A549 (cell line): ENCODE data around the gene ARHGAP32. TPM values are rescaled to one million over a fixed set of nuclear protein-coding genes. Genes with fewer than 3 reads are reported as not detected.

Experiments used
- ATAC-seq, 2 experiments: fragments of 200-7000 bp in 1 of 2; fragments of >200 bp in 1 of 2; cut with Nextera tagmentation in 1 of 2; cut with Tn5 transposase in 1 of 2; 3 replicates each; pipeline versions ENCODE4 v1.8.0 to v1.9.1; 2018 to 2020; ENCODE audit warnings: mild to moderate bottlenecking in 1 of 2, moderate library complexity in 1 of 2
- CTCF ChIA-PET: fragments of 300-600 bp; sonication (Branson Sonifier 250); formaldehyde crosslinking; extraction: SDS; loops from one replicate; lab custom pipeline; 2021; ENCODE audit warnings: antibody characterized with exemption, inconsistent platforms; lab: Yijun Ruan, JAX
- POLR2A ChIA-PET: fragments of 350-600 bp; formaldehyde crosslinking; extraction: SDS; loops from one replicate; lab custom pipeline; 2021; ENCODE audit warnings: antibody characterized with exemption, inconsistent platforms; lab: Yijun Ruan, JAX
- DNase-seq, 2 experiments: peaks; one replicate each; pipeline versions ENCODE4 v3.0.0 to v3.0.0-alpha.2; 2011 to 2016; ENCODE audit warnings: low read depth in 1 of 2, low spot score in 1 of 2
- FAIRE-seq: peaks from 2 replicates; lab custom pipeline; 2011; peaks lifted over from hg19 to GRCh38; lab: Jason Lieb, UNC
- H3K27ac ChIP-seq, 2 experiments: fragments of >200 bp; sonication (Bioruptor Twin); formaldehyde crosslinking; 3 replicates each; pipeline ENCODE4 v1.5.1; 2016 to 2017
- H3K4me1 ChIP-seq: fragments of >200 bp; sonication (Bioruptor Twin); formaldehyde crosslinking; 3 replicates; pipeline ENCODE4 v1.6.1; 2016
- H3K4me2 ChIP-seq: fragments of >200 bp; sonication (Bioruptor Twin); formaldehyde crosslinking; 3 replicates; pipeline ENCODE4 v1.6.1; 2016
- H3K4me3 ChIP-seq: fragments of >200 bp; sonication (Bioruptor Twin); formaldehyde crosslinking; 3 replicates; pipeline ENCODE4 v1.5.1; 2016
- H3K9me3 ChIP-seq: fragments of >200 bp; sonication (Bioruptor Twin); formaldehyde crosslinking; 3 replicates; pipeline ENCODE4 v1.6.1; 2016
- BCL3 ChIP-seq: fragments of >200 bp; sonication (Bioruptor Twin); formaldehyde crosslinking; IDR thresholded peaks from 3 replicates; pipeline ENCODE4 v1.6.1; 2016
- CBX2 ChIP-seq: fragments of 200-600 bp; sonication (generic); IDR thresholded peaks from 2 replicates; pipeline ENCODE4 v1.6.1; 2016; ENCODE audit warnings: low read depth, mild to moderate bottlenecking, borderline replicate concordance
- CBX8 ChIP-seq: fragments of 200-600 bp; sonication (generic); IDR thresholded peaks from 2 replicates; pipeline ENCODE4 v1.6.1; 2016
- CEBPB ChIP-seq, 2 experiments: fragments of >200 bp in 1 of 2; sonication (Bioruptor Twin) in 1 of 2; formaldehyde crosslinking in 1 of 2; IDR thresholded peaks; 2 replicates each; pipeline ENCODE4 v1.6.1; 2012 to 2016
- CHD4 ChIP-seq: fragments of 200-600 bp; sonication (generic); IDR thresholded peaks from 2 replicates; pipeline ENCODE4 v1.6.1; 2016; ENCODE audit warnings: antibody characterized with exemption, mild to moderate bottlenecking, borderline replicate concordance
- EHMT2 ChIP-seq: fragments of 200-600 bp; sonication (generic); IDR thresholded peaks from 2 replicates; pipeline ENCODE4 v1.6.1; 2016; ENCODE audit warnings: antibody characterized with exemption, low read depth, mild to moderate bottlenecking, moderate library complexity
- FOSB ChIP-seq: fragments of 250-450 bp; sonication (Bioruptor Pico); IDR thresholded peaks from 2 replicates; pipeline ENCODE4 v1.5.0; 2020; ENCODE audit warnings: mild to moderate bottlenecking, moderate library complexity
- GATA3 ChIP-seq: IDR thresholded peaks from 2 replicates; pipeline ENCODE4 v1.6.1; 2012; ENCODE audit warnings: borderline replicate concordance
- HEYL ChIP-seq: fragments of 250-450 bp; sonication (Bioruptor Pico); IDR thresholded peaks from 2 replicates; pipeline ENCODE4 v1.8.0; 2021; ENCODE audit warnings: mild to moderate bottlenecking, moderate library complexity
- HOXA7 ChIP-seq: fragments of 250-450 bp; sonication (Bioruptor Pico); IDR thresholded peaks from 2 replicates; pipeline ENCODE4 v1.5.0; 2020; ENCODE audit warnings: mild to moderate bottlenecking, moderate library complexity
- HOXB13 ChIP-seq: fragments of 250-450 bp; sonication (Bioruptor Pico); IDR thresholded peaks from 2 replicates; pipeline ENCODE4 v1.5.0; 2020; ENCODE audit warnings: low read depth, mild to moderate bottlenecking, moderate library complexity
- HOXB5 ChIP-seq: fragments of 250-450 bp; sonication (Bioruptor Pico); IDR thresholded peaks from 2 replicates; pipeline ENCODE4 v1.5.0; 2020; ENCODE audit warnings: mild to moderate bottlenecking, moderate library complexity
- JUNB ChIP-seq: fragments of >200 bp; sonication (Bioruptor Twin); formaldehyde crosslinking; IDR thresholded peaks from 2 replicates; pipeline ENCODE4 v1.6.1; 2016
- MAFK ChIP-seq: fragments of 450-650 bp; IDR thresholded peaks from 2 replicates; pipeline ENCODE4 v1.6.1; 2014; ENCODE audit not compliant: partially characterized antibody
- MYC ChIP-seq: IDR thresholded peaks from 2 replicates; pipeline ENCODE4 v1.6.1; 2012; ENCODE audit warnings: mild to moderate bottlenecking, inconsistent platforms, low read length, improper control_type of control experiment, borderline replicate concordance
- NFE2L2 ChIP-seq: fragments of 150-350 bp; conservative IDR thresholded peaks from 2 replicates; pipeline ENCODE4 v1.6.1; 2014; ENCODE audit warnings: low read length
- NPAS2 ChIP-seq: fragments of 250-450 bp; sonication (Bioruptor Pico); IDR thresholded peaks from 2 replicates; pipeline ENCODE4 v1.8.0; 2022; ENCODE audit warnings: mild to moderate bottlenecking, moderate library complexity, borderline replicate concordance
- PHF8 ChIP-seq: fragments of 200-600 bp; sonication (generic); IDR thresholded peaks from 2 replicates; pipeline ENCODE4 v1.6.1; 2016; ENCODE audit warnings: low read depth, mild to moderate bottlenecking, antibody characterized with exemption, moderate library complexity, borderline replicate concordance
- POLR2AphosphoS2 ChIP-seq: conservative IDR thresholded peaks from 2 replicates; pipeline ENCODE4 v1.6.1; 2012; ENCODE audit warnings: low read length, improper control_type of control experiment, inconsistent platforms
- RARB ChIP-seq: fragments of 250-450 bp; sonication (Bioruptor Pico); IDR thresholded peaks from 2 replicates; pipeline ENCODE4 v1.8.0; 2021; ENCODE audit warnings: mild to moderate bottlenecking, moderate library complexity
- RCOR1 ChIP-seq: fragments of 150-350 bp; IDR thresholded peaks from 2 replicates; pipeline ENCODE4 v1.6.1; 2014; ENCODE audit warnings: antibody characterized with exemption, low read length, low read depth
- RFX5 ChIP-seq: fragments of 450-650 bp; IDR thresholded peaks from 2 replicates; pipeline ENCODE4 v1.7.1; 2014; ENCODE audit warnings: antibody characterized with exemption, mild to moderate bottlenecking, moderate library complexity
- TP53 ChIP-seq: fragments of 250-450 bp; sonication (Bioruptor Pico); IDR thresholded peaks from 2 replicates; pipeline ENCODE4 v1.5.0; 2021; ENCODE audit warnings: mild to moderate bottlenecking, moderate library complexity
- ZC3H11A ChIP-seq: fragments of 450-650 bp; IDR thresholded peaks from 2 replicates; pipeline ENCODE4 v1.6.1; 2014; ENCODE audit warnings: antibody characterized with exemption, mild to moderate bottlenecking
- ZFP36 ChIP-seq: fragments of 450-650 bp; IDR thresholded peaks from 2 replicates; pipeline ENCODE4 v1.6.1; 2014; ENCODE audit warnings: borderline replicate concordance; ENCODE audit not compliant: partially characterized antibody
- WGBS: methylation state at CpG from one replicate; pipeline ENCODE4 v1.1.6; 2017; ENCODE audit errors: missing lambda C conversion rate; 5-methylcytosine and 5-hydroxymethylcytosine counted together
- polyA plus RNA-seq, 4 experiments: library from polyadenylated mRNA; depleted of rRNA in 3 of 4; stranded (reverse); fragments of >200 nt; fragmentation: RNase III in 1 of 4; extraction: RNeasy Plus Mini Kit Qiagen cat#74134 plus additional on column Dnase treatment in 1 of 4; gene quantifications; 2 replicates in 3 of 4; 3 replicates in 1 of 4; pipeline ENCODE4 v1.2.3, GENCODE V29; 2011 to 2017
- TF ChIP-seq, protein P1 (sequence below): IDR thresholded peaks from 2 replicates; pipeline ENCODE4 v1.6.1; 2012; ENCODE audit warnings: low read depth, borderline replicate concordance
- TF ChIP-seq, protein P2 (sequence below): fragments of 250-450 bp; sonication (Bioruptor Pico); IDR thresholded peaks from 2 replicates; pipeline ENCODE4 v1.5.0; 2021; ENCODE audit warnings: mild to moderate bottlenecking, moderate library complexity, borderline replicate concordance

ARHGAP32 gene
- polyA plus RNA-seq, 2 of the 4 experiments (the other 2 are of a cell fraction) = 4.4 to 9.0 TPM

DNA sequence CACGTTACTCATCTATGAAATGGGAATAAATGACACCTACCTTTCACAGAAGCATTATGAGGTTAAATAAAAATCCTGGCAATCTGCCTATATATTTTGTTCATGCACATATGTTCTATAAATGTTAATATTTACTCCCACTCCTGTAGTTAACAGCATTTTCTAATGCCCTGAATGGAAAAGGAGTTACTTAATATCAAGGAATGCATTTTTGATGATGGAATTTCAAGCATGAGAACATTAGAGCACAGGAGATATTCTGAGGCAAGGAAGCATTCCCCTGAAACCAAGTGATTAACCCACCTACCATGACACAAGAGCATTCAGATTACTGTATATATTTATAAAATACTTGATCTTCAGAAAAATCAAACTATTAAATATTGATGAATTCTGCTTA is 102.1 kb downstream of the ARHGAP32 start:
- Histone ChIP-seq H3K9me3 (no peaks in the 10 kb centered on the region; the same call in 2 of the 3 replicates), H3K4me2 (no peak overlapping the region), H3K4me3 (no peak overlapping the region), H3K4me1 (peaks cover 4% of the 10 kb centered on the region; the same call in 1 of the 3 replicates), H3K27ac (no peak overlapping the region)
- 86% methylated on average over 1 of the region's 1 CpG for WGBS
- TF ChIP-seq, protein P1, sequence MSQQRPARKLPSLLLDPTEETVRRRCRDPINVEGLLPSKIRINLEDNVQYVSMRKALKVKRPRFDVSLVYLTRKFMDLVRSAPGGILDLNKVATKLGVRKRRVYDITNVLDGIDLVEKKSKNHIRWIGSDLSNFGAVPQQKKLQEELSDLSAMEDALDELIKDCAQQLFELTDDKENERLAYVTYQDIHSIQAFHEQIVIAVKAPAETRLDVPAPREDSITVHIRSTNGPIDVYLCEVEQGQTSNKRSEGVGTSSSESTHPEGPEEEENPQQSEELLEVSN = no peak
- TF ChIP-seq TP53 (no peak), HEYL (CRISPR knock-in tag) (no peak), CHD4 (no peak), NFE2L2 (no peak), FOSB (no peak), MAFK (no peak), RARB (CRISPR knock-in tag) (no peak)
- no peak for DNase-seq
- FAIRE-seq = no peak
- POLR2A ChIA-PET = no interaction called here
- no peak for ATAC-seq
- CTCF ChIA-PET = no interaction called here

GRCh38 chr11:129089279-129089678 is 102.8 kb downstream of the ARHGAP32 start:
- CTCF ChIA-PET = no interaction called here
- no peak for FAIRE-seq

DNA sequence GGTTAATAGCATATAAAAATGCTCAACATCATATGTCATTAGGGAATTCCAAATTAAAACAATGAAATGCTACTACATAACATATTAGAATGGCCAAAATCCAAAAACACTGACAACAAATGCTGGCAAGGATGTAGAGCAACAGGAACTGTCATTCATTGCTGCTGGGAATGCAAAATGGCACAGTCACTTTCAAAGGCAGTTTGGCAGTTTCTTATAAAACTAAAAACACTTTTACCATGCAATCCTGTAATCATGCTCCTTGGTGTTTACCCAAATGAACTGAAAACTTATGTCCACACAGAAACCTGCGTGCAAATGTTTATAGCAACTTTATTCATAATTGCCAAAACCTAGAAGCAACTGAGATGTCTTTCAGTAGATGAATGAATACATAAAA is 105.1 kb downstream of the ARHGAP32 start:
- H3K4me2 ChIP-seq = no peak overlapping the region
- H3K4me3 ChIP-seq = no peak overlapping the region
- TF ChIP-seq HOXB13 (CRISPR knock-in tag) (no peak), RCOR1 (no peak), RFX5 (no peak), EHMT2 (no peak), GATA3 (no peak), ZC3H11A (no peak), BCL3 (no peak), HOXA7 (CRISPR knock-in tag) (no peak), JUNB (no peak), HOXB5 (no peak), CHD4 (no peak), TP53 (no peak), ZFP36 (no peak), CEBPB (IDR thresholded peaks at IDR 0.05) (no peak), CBX8 (no peak)
- TF ChIP-seq, protein P2, sequence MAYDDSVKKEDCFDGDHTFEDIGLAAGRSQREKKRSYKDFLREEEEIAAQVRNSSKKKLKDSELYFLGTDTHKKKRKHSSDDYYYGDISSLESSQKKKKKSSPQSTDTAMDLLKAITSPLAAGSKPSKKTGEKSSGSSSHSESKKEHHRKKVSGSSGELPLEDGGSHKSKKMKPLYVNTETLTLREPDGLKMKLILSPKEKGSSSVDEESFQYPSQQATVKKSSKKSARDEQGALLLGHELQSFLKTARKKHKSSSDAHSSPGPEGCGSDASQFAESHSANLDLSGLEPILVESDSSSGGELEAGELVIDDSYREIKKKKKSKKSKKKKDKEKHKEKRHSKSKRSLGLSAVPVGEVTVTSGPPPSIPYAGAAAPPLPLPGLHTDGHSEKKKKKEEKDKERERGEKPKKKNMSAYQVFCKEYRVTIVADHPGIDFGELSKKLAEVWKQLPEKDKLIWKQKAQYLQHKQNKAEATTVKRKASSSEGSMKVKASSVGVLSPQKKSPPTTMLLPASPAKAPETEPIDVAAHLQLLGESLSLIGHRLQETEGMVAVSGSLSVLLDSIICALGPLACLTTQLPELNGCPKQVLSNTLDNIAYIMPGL (CRISPR knock-in tag) = no peak
- ATAC-seq (no peak), DNase-seq (no peak), FAIRE-seq (no peak)
- H3K27ac ChIP-seq = no peak overlapping the region
- POLR2A ChIA-PET = no interaction called here
- CTCF ChIA-PET = no interaction called here
- peaks cover 13% of the 10 kb centered on the region; the same call in 2 of the 3 replicates for H3K9me3 ChIP-seq
- WGBS = 95% methylated on average over 1 of the region's 1 CpG
- peaks cover 4% of the 10 kb centered on the region; the same call in 1 of the 3 replicates for H3K4me1 ChIP-seq

More at GRCh38 chr11:129089279-129089678, 102.8 kb downstream of the ARHGAP32 start:
- Histone ChIP-seq H3K9me3 (peaks cover 5% of the 10 kb centered on the region; the same call in 1 of the 3 replicates), H3K4me1 (peaks cover 4% of the 10 kb centered on the region; the same call in 1 of the 3 replicates), H3K4me2 (no peak overlapping the region), H3K27ac (no peak overlapping the region)
- POLR2A ChIA-PET = no interaction called here
- 92% methylated on average over 5 of the region's 5 CpGs for WGBS
- TF ChIP-seq MYC (no peak), NPAS2 (CRISPR knock-in tag) (no peak), PHF8 (no peak), POLR2AphosphoS2 (no peak), CBX2 (no peak)
- TF ChIP-seq, all 56 proteins: peak for 0
- ATAC-seq (no peak), DNase-seq (no peak)
- no peak overlapping the region for H3K4me3 ChIP-seq
